ENCODE data around the gene MTHFSD. TPM values are rescaled to one million over a fixed set of nuclear protein-coding genes. Genes with fewer than 3 reads are reported as not detected.

The MTHFSD gene
- total RNA-seq, 2 experiments from 2014 or later = 19.3 to 22.3 TPM

DNA sequence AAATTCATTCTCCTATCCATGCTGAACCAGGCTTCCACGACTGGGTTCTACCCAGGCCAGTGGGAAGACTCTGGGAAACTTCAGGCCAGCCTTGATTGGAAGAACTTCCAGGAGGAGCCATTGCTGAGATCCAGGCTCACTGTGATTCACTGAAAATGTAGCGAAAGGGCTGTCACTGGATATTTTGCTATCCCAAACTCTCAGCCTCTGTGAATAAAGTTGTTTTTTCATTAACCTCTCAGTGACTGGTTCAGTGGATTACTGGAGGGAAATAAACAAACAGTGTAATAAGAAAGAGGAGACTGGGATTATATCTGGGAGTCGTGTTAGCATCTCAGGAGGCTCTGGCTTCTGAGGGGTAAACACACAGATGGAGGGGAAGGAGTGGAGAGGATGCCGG is 26.4 kb upstream of the MTHFSD start:
- Mint-ChIP-seq H3K36me3 (ENCODE audit: low read depth) (no peaks in the 10 kb centered on the region), H3K27me3 (peaks cover 39% of the 10 kb centered on the region), H3K4me1 (ENCODE audit: low read depth) (peaks cover 5% of the 10 kb centered on the region), H3K27ac (no peak overlapping the region), H3K9me3 (no peaks in the 10 kb centered on the region), H3K4me3 (no peak overlapping the region)
- DNase-seq (no peak), ATAC-seq (no peak)
- ChIA-PET CTCF (interaction anchor here (1.5 kb wide), 3 partner anchors 15 to 481 kb away, joined by 3 to 6 read pairs (median 4); partner anchors contain the start of gene FOXC2), POLR2A (no interaction called here)
- intact Hi-C loops (cut with micrococcal nuclease) = no loop called here
- TF ChIP-seq, protein P1, sequence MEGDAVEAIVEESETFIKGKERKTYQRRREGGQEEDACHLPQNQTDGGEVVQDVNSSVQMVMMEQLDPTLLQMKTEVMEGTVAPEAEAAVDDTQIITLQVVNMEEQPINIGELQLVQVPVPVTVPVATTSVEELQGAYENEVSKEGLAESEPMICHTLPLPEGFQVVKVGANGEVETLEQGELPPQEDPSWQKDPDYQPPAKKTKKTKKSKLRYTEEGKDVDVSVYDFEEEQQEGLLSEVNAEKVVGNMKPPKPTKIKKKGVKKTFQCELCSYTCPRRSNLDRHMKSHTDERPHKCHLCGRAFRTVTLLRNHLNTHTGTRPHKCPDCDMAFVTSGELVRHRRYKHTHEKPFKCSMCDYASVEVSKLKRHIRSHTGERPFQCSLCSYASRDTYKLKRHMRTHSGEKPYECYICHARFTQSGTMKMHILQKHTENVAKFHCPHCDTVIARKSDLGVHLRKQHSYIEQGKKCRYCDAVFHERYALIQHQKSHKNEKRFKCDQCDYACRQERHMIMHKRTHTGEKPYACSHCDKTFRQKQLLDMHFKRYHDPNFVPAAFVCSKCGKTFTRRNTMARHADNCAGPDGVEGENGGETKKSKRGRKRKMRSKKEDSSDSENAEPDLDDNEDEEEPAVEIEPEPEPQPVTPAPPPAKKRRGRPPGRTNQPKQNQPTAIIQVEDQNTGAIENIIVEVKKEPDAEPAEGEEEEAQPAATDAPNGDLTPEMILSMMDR (IDR thresholded peaks at IDR 0.05) = no peak

DNA sequence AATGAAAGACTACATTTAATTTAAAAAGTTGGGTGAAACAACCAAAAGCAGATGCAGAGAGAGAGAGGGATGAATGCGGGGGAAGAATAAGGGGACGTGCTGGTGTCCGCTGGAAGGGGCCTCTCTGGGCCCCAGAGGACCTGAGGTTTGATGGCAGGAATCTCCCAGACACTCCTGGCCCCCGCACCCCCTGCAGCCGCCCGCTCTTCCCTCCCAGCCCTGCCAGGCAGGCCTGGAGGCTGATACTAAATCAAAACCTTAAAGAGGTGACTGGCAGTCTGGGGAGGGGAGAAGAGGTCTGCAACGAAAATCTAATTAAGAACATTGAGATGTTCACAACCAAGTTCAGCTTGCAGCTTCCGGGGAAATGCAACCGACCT is 25.7 kb upstream of the MTHFSD start:
- ChIA-PET CTCF (interaction anchor here (0.8 to 1.5 kb wide), 2 partner anchors 16 to 59 kb away, joined by 3 to 4 read pairs; no protein-coding TSS in a partner anchor), POLR2A (no interaction called here)
- H3K27ac Mint-ChIP-seq = no peak overlapping the region
- no peak overlapping the region for H3K4me3 Mint-ChIP-seq
- ATAC-seq (no peak), DNase-seq (no peak)
- intact Hi-C loops (cut with micrococcal nuclease) = no loop called here
- H3K4me1 Mint-ChIP-seq (ENCODE audit: low read depth) = peaks cover 9% of the 10 kb centered on the region
- H3K9me3 Mint-ChIP-seq = no peaks in the 10 kb centered on the region
- peaks cover 44% of the 10 kb centered on the region for H3K27me3 Mint-ChIP-seq
- TF ChIP-seq, protein P1 (IDR thresholded peaks at IDR 0.05) = no peak
- no peaks in the 10 kb centered on the region for H3K36me3 Mint-ChIP-seq (ENCODE audit: low read depth)

DNA sequence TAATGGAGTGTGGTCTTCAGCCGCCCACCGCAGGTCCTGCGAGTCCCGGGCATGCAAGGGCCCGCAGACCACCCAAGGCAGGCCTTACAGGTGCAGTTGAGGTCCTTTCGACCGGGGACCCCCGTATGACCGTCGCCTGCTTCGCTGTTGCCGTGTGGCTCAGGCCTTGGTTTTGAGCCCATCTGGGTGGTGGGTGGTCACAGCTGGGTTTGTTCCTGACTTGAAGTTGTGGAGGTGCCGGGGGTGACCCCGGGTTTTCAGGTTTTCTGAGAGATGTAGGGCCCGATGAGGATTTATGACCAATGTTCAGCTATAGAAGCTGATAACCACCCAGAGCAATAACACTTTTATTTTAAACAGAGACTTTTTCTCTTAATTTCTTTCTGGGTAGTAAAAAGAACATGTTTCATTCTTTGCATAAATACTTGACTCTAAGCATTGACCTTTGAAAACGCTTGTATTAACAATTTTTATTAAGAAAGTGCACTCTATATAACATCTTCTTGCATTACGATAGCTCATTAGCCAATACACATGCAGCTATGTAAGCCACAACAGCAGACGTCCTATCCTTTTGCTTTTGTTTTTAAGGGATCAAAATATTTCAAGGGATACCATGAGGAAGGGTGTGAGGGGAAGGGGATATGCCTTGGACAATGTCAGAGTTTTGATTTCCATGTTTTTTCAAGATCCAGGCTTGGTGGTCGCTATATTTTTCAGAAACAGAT is 25.2 kb upstream of the MTHFSD start:
- TF ChIP-seq, protein P1 (IDR thresholded peaks at IDR 0.05) = no peak
- POLR2A ChIA-PET = no interaction called here
- ATAC-seq = no peak
- Mint-ChIP-seq H3K4me1 (ENCODE audit: low read depth) (peaks cover 9% of the 10 kb centered on the region), H3K36me3 (ENCODE audit: low read depth) (no peaks in the 10 kb centered on the region), H3K4me3 (no peak overlapping the region), H3K27me3 (peaks cover 48% of the 10 kb centered on the region), H3K9me3 (no peaks in the 10 kb centered on the region), H3K27ac (no peak overlapping the region)
- CTCF ChIA-PET = interaction anchor here (0.8 to 1.5 kb wide), 2 partner anchors 16 to 58 kb away, joined by 3 to 4 read pairs; no protein-coding TSS in a partner anchor
- intact Hi-C loops (cut with micrococcal nuclease) = no loop called here
- no peak for DNase-seq

DNA sequence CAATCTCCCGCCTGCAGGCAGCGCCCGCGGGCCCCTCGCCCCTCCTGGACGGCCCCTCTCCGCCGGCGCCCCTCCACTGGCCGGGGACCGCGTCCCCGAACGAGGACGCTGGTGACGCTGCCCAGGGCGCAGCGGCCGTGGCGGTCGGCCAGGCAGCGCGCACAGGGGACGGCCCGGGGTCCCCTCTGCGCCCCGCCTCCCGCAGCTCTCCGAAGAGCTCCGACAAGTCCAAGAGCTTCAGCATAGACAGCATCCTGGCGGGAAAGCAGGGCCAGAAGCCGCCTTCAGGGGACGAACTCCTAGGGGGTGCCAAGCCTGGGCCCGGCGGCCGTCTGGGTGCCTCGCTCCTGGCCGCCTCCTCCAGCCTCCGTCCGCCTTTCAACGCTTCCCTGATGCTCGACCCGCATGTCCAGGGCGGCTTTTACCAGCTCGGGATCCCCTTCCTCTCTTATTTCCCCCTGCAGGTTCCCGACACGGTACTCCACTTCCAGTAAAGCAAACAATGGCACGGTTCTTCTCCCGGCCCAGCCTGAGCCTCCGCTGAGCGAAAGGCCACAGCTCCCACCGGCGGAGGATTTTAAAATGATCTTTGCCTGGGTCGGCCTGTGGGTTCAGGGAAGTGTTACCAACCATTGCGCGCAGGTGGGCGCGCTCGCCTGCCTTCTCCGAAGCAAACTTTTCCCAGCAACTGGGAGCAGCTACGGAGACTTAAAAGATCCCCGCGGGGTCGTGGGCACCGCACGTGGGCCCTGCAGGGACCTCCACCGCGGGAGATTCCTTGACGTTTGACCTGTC is 24.4 kb upstream of the MTHFSD start:
- CTCF ChIA-PET = interaction anchor here (1.5 kb wide), 1 partner anchor 15 kb away, joined by 4 read pairs; no protein-coding TSS in a partner anchor
- TF ChIP-seq, protein P1 (IDR thresholded peaks at IDR 0.05) = no peak
- Mint-ChIP-seq H3K27ac (no peak overlapping the region), H3K4me3 (no peak overlapping the region), H3K4me1 (ENCODE audit: low read depth) (peaks cover 9% of the 10 kb centered on the region), H3K9me3 (no peaks in the 10 kb centered on the region), H3K36me3 (ENCODE audit: low read depth) (no peaks in the 10 kb centered on the region), H3K27me3 (peaks cover 52% of the 10 kb centered on the region)
- ATAC-seq (no peak), DNase-seq (no peak)
- intact Hi-C loops (cut with micrococcal nuclease) = no loop called here
- POLR2A ChIA-PET = no interaction called here

Data from activated CD8-positive, alpha-beta T cell treated with anti-CD3 and anti-CD28 coated beads for 36 hours (primary cell).